Measurements from ENCODE around the gene CFAP206. TPM values are rescaled to one million over a fixed set of nuclear protein-coding genes. Genes with fewer than 3 reads are reported as not detected.

The CFAP206 gene
- 1 to 10 TPM in 2 of 4 donors, under 1 TPM in 1, not detected in 1; 0.52 to 3.9 (median 2.8) TPM for total RNA-seq

- H3K27ac ChIP-seq: peak within 1 kb of the TSS; percentile 73 to 85
- no peaks in the 10 kb centered on the region for H3K9me3 ChIP-seq
- peak in 3 of 4 experiments; percentile 7 to 14 (median 9) for TF ChIP-seq CTCF (IDR thresholded peaks at IDR 0.05)
- peak in 1 of 2 donors; percentile 19 for TF ChIP-seq POLR2A (IDR thresholded peaks at IDR 0.05)
- H3K4me3 ChIP-seq: peak within 1 kb of the TSS; percentile 82 to 98
- peak; percentile 74 to 79 for DNase-seq
- H3K27me3 ChIP-seq: no peaks in the 10 kb centered on the region
- no peaks in the 10 kb centered on the region for H3K36me3 ChIP-seq
- intact Hi-C loops (cut with DNase I; ENCODE audit: low total_unique reads): no loop called here
- H3K4me1 ChIP-seq: no peaks in the 10 kb centered on the region
Measured at GRCh38 chr6:87407901-87408720, at the start of gene CFAP206. CFAP206 (plus strand) TSS chr6:87407972; CDS start chr6:87409840, 1,868 bp downstream.

- H3K27me3 ChIP-seq: no peaks in the 10 kb centered on the region
- no peak for DNase-seq
- H3K4me1 ChIP-seq: no peaks in the 10 kb centered on the region
- no peaks in the 10 kb centered on the region for H3K36me3 ChIP-seq
- H3K9me3 ChIP-seq: no peaks in the 10 kb centered on the region
- no peak overlapping the region for H3K4me3 ChIP-seq
- intact Hi-C loops (cut with DNase I; ENCODE audit: low total_unique reads): no loop called here
- H3K27ac ChIP-seq: no peak overlapping the region
- no peak for TF ChIP-seq POLR2A (IDR thresholded peaks at IDR 0.05)
Measured at GRCh38 chr6:87364602-87365252, 43.0 kb upstream of the CFAP206 start.

DNA sequence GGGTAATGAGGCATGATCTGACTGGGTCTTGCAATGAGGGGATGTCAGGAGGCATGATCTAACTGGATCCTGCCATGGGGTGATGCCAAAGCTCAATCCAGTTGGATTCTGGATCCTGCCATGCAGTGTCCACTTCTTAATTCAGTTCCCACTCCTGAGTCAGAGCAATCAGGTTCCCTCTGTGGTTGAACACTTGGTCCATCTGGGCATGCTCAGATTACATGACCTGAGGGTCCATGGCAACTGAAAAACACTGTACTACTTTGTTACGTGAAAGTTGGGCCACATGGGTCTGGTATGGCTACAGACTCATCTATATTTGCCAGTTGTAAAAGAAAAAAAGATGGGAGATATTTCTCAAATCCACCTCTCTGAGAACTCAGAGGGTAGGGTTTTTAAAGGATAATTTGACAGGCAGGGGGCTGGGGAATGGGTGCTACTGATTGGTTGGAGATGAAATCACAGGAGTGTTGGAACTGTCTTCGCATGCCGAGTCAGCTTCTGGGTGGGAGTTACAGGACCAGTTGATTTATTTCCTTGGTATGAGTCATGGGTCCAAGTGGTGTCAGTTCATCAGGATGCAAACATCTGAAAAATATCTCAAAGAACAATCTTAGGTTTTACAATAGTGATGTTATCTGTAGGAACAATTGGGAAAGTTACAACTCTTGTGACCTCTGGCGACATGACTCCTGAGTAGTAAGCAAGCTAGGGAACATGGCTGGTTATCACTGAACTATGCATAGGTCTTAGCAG, 41.5 kb upstream of the CFAP206 start:
- TF ChIP-seq CTCF (IDR thresholded peaks at IDR 0.05) (no peak), POLR2A (IDR thresholded peaks at IDR 0.05) (no peak)
- H3K4me3 ChIP-seq: no peak overlapping the region
- no peaks in the 10 kb centered on the region for H3K9me3 ChIP-seq
- H3K36me3 ChIP-seq: no peaks in the 10 kb centered on the region
- no peaks in the 10 kb centered on the region for H3K27me3 ChIP-seq
- no peaks in the 10 kb centered on the region for H3K4me1 ChIP-seq
- no peak overlapping the region for H3K27ac ChIP-seq
- no peak for DNase-seq
- intact Hi-C loops (cut with DNase I; ENCODE audit: low total_unique reads): no loop called here

GRCh38 chr6:87366899-87367298, 40.9 kb upstream of the CFAP206 start:
- Histone ChIP-seq H3K27ac (no peak overlapping the region), H3K36me3 (no peaks in the 10 kb centered on the region), H3K4me1 (no peaks in the 10 kb centered on the region), H3K4me3 (no peak overlapping the region), H3K27me3 (no peaks in the 10 kb centered on the region), H3K9me3 (no peaks in the 10 kb centered on the region)
- intact Hi-C loops (cut with DNase I; ENCODE audit: low total_unique reads): no loop called here
- no peak for DNase-seq
- no peak for TF ChIP-seq CTCF (IDR thresholded peaks at IDR 0.05)
- TF ChIP-seq POLR2A (IDR thresholded peaks at IDR 0.05): no peak

DNA sequence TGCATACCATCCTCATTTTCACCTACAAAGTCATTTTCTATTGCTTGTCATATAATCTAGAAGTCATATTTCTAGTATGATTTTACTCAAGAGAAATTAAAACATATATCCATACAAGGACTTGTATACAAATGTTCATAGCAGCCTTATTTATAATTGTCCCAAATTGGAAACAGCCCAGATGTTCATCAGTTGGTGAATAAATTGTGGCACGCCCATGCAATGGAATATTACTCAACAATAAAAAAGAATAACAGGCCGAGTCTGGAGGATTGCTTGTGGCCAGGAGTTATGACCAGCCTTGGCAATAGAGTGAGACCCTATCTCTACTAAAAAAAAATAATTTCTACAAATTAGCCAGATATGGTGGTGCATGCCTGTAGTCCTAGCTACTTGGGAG, 34.4 kb upstream of the CFAP206 start:
- Histone ChIP-seq H3K27ac (no peak overlapping the region), H3K9me3 (no peaks in the 10 kb centered on the region), H3K36me3 (no peaks in the 10 kb centered on the region), H3K4me1 (no peaks in the 10 kb centered on the region), H3K4me3 (no peak overlapping the region), H3K27me3 (no peaks in the 10 kb centered on the region)
- TF ChIP-seq CTCF (IDR thresholded peaks at IDR 0.05) (no peak), POLR2A (IDR thresholded peaks at IDR 0.05) (no peak)
- no peak for DNase-seq
- intact Hi-C loops (cut with DNase I; ENCODE audit: low total_unique reads): no loop called here
